Lung (tissue), 12 donors: ENCODE measurements around the gene EFCAB7. TPM values are rescaled to one million over a fixed set of nuclear protein-coding genes. Genes with fewer than 3 reads are reported as not detected.

Experiments used
- ATAC-seq: fragments of 200-7000 bp; cut with Tn5 transposase; one replicate; pipeline ENCODE4 v1.9.1; 2020; ENCODE audit warnings: moderate number of reproducible peaks; ENCODE audit not compliant: insufficient read depth, low FRiP score
- DNase-seq, 3 donors: peaks; one replicate each; pipeline ENCODE4 v3.0.0-alpha.2; 2013 to 2017
- H3K27ac ChIP-seq, 2 donors: one replicate each; pipeline ENCODE4 v1.5.1; 2013; ENCODE audit warnings: mild to moderate bottlenecking in 2 of 2, moderate library complexity in 2 of 2, control low read depth in 1 of 2, inconsistent platforms in 1 of 2, low read depth in 1 of 2, low read length in 1 of 2
- H3K27me3 ChIP-seq, 3 donors: one replicate each; pipeline ENCODE4 v1.5.1; 2013; ENCODE audit warnings: low read length in 2 of 3; ENCODE audit not compliant: control insufficient read depth in 3 of 3, insufficient read depth in 3 of 3
- H3K36me3 ChIP-seq, 4 donors: one replicate each; pipeline ENCODE4 v1.5.1; 2013; ENCODE audit warnings: low read length in 4 of 4, mild to moderate bottlenecking in 1 of 4, moderate library complexity in 1 of 4; ENCODE audit not compliant: control insufficient read depth in 4 of 4, insufficient read depth in 4 of 4
- H3K4me1 ChIP-seq, 5 donors: one replicate each; pipeline ENCODE4 v1.5.1; 2013; ENCODE audit warnings: low read length in 5 of 5, mild to moderate bottlenecking in 2 of 5, moderate library complexity in 1 of 5; ENCODE audit not compliant: control insufficient read depth in 5 of 5, insufficient read depth in 5 of 5
- H3K4me3 ChIP-seq: one replicate; pipeline ENCODE4 v1.5.1; 2013; ENCODE audit warnings: mild to moderate bottlenecking, control low read depth, moderate library complexity
- H3K9ac ChIP-seq, 2 donors: one replicate each; pipeline ENCODE4 v1.5.1; 2013; ENCODE audit warnings: low read length in 2 of 2, control low read depth in 1 of 2; ENCODE audit not compliant: insufficient read depth in 1 of 2
- H3K9me3 ChIP-seq, 4 donors: one replicate each; pipeline ENCODE4 v1.5.1; 2013; ENCODE audit warnings: low read length in 3 of 4, mild to moderate bottlenecking in 1 of 4, moderate library complexity in 1 of 4; ENCODE audit not compliant: control insufficient read depth in 4 of 4, insufficient read depth in 3 of 4
- CTCF ChIP-seq: IDR thresholded peaks from 2 replicates; pipeline ENCODE4 v1.5.1; 2012; ENCODE audit warnings: mild to moderate bottlenecking; ENCODE audit errors: control extremely low read depth, extremely low read depth
- WGBS, 2 donors: extraction: QIAGEN DNeasy Blood & Tissue Kit; methylation state at CpG; one replicate each; pipeline ENCODE4 v1.1.7; 2013; 5-methylcytosine and 5-hydroxymethylcytosine counted together
- polyA plus RNA-seq, 2 donors: library from polyadenylated mRNA; stranded (reverse); fragments of 200-250 nt; gene quantifications; one replicate each; pipeline ENCODE4 v1.2.1, GENCODE V29; 2013
- total RNA-seq, 2 donors: library from RNA; depleted of rRNA in 1 of 2; stranded (reverse); fragments of >200 nt in 1 of 2; gene quantifications; one replicate each; pipeline ENCODE4 v1.2.1, GENCODE V29; 2014 to 2021
- donor health status: control.
- donor health status: control.
- donor health status: Bipolar disorder and iron deficiency.
- donor health status: healthy.
- donor health status: DM: yes; HTN: yes; CAD: no.

EFCAB7 gene
- total and polyA plus RNA-seq, 4 donors: 3.3 to 29.0 (median 5.8) TPM

- no peak overlapping the region for H3K9ac ChIP-seq
- peaks cover 0 to 28% (median 0%) of the 10 kb centered on the region in 5 donors for H3K4me1 ChIP-seq
- no peaks in the 10 kb centered on the region for H3K9me3 ChIP-seq
- no peak for TF ChIP-seq CTCF
- no peak for ATAC-seq
- H3K4me3 ChIP-seq: no peak overlapping the region
- H3K27ac ChIP-seq: no peak overlapping the region
- DNase-seq: peak; percentile 63 to 96 (median 94)
- H3K36me3 ChIP-seq: no peaks in the 10 kb centered on the region
- no peaks in the 10 kb centered on the region for H3K27me3 ChIP-seq
- WGBS, 2 donors: 76% methylated on average over 1 of the region's 1 CpG
Observed at GRCh38 chr1:63486629-63487028, 36.7 kb upstream of the EFCAB7 start.

- peak; percentile 90 to 98 (median 97) for DNase-seq
- no peak for TF ChIP-seq CTCF
Observed at GRCh38 chr1:63487336-63488065, 35.8 kb upstream of the EFCAB7 start.

GRCh38 chr1:63497577-63497976 lies 25.7 kb upstream of the EFCAB7 start:
- H3K27me3 ChIP-seq: no peaks in the 10 kb centered on the region
- H3K27ac ChIP-seq: no peak overlapping the region
- H3K4me3 ChIP-seq: no peak overlapping the region
- H3K9ac ChIP-seq: no peak overlapping the region
- H3K36me3 ChIP-seq: no peaks in the 10 kb centered on the region
- 91 to 94% methylated on average over 2 of the region's 2 CpGs for WGBS, 2 donors
- no peak for DNase-seq
- no peaks in the 10 kb centered on the region for H3K4me1 ChIP-seq
- ATAC-seq: no peak
- TF ChIP-seq CTCF: no peak
- no peaks in the 10 kb centered on the region for H3K9me3 ChIP-seq

More at GRCh38 chr1:63487336-63488065, 35.8 kb upstream of the EFCAB7 start:
- Histone ChIP-seq H3K27ac (peak overlapping the region in 1 of 2 donors; percentile 50), H3K27me3 (no peaks in the 10 kb centered on the region), H3K4me1 (peaks cover 0 to 28% (median 0%) of the 10 kb centered on the region in 5 donors), H3K9ac (no peak overlapping the region), H3K36me3 (no peaks in the 10 kb centered on the region), H3K4me3 (no peak overlapping the region), H3K9me3 (no peaks in the 10 kb centered on the region)
- no peak for ATAC-seq
- 69 to 73% methylated on average over 8 of the region's 8 CpGs for WGBS, 2 donors
